ENCODE measurements around the gene SLC1A7.
A peak's percentile ranks its signal among the peaks of the same experiment; 100 is the strongest.

Gene SLC1A7

GRCh38 chr1:53133261-53134041 lies 9.0 kb downstream of the SLC1A7 start:
- DNase-seq, result no peak

- DNase-seq, result no peak
Measured at GRCh38 chr1:53132176-53132575, 10.3 kb downstream of the SLC1A7 start.

DNA sequence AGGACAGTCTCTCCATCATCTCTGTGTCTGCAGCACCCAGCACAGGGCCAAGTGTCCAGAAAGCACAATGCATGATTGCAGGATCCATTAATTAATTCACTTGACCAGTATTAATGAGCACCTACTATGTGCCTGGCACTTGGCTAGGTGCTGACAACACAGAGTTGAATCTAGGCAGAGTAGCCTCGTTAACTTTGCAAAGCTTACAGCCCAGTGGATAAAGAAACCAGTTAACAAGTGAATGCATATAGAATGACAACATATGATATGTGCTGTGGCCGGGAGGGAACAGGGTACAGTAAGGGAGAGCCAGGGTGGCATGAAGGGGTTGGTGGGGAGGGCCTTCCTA lies 10.9 kb downstream of the SLC1A7 start:
- no peak for DNase-seq

DNA sequence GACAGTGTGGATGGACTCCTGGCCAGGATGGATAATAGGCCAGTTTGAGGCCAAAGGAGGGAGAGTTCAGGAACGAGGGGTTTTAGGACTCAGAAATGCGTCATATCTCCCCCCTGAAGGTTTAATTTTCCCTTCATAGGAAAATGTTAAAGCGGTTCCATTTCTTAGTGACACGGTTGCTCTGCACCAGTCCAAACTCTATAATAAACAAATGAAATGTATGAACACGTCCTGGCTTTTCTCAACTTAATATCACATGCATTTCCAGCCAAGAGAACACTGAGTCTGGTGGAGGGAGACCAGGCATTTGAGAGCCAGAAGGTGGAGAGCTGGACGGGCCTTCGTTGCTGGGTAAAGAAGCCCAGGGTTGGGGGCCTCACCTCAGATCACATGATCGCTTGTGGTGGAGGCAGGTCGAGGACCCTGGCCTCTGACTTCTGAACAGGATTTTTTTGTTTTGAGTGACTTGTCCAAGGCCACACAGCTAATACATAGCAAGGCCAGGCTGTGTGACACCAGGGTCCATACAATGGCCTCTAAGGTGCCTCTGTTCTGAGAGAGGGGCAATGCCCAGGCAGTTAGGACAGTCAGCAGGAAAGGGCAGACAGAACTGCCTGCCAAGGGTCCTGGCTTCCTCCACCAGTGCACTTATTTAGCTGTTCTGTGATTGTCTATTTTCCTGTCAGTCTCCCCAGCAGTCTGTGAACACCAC lies 11.4 kb downstream of the SLC1A7 start:
- no peak for DNase-seq

- no peak for DNase-seq
Measured at GRCh38 chr1:53130598-53130877, 11.9 kb downstream of the SLC1A7 start.

DNA sequence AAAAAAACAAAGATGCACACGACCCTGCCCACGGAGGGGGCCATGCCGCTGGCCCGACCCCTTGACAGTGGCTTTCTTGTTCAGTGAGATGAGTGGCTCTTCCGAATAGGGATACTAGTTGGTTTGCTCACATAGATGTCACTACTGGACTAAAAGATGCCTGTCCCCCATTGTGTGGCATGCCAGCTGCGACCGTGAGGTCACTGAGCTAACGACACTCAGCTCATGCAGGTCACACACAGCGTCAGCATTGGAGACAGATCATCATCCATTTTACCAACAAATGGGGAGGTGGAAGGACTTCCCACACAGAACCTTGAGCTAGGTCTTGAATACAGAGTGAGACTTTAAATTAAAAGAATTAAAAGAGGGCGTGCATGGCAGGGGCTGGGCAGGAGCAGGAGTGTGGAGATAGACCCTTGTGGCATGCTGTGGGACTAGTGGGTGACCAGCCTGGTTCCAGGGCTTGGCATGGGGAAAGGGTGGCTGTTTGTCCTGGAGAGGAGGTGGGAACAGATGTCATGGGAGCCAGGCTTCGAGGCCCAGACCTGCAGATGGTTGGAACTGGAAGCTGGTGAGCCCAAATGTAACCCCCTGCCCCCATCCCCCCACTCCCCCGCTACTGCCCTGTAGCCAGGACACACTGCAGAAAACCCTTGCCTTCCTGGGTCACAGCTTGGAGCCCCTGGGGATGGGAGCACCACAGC lies 12.4 kb downstream of the SLC1A7 start:
- DNase-seq, result no peak

GRCh38 chr1:53128401-53128800 lies 14.0 kb downstream of the SLC1A7 start:
- no peak for DNase-seq

GRCh38 chr1:53127546-53127945 lies 14.9 kb downstream of the SLC1A7 start:
- DNase-seq, result no peak

- no peak for DNase-seq
Measured at GRCh38 chr1:53126495-53126894, 15.9 kb downstream of the SLC1A7 start.

- no peak for DNase-seq
Measured at GRCh38 chr1:53125623-53126360, 16.6 kb downstream of the SLC1A7 start.

GRCh38 chr1:53125122-53125521 lies 17.3 kb downstream of the SLC1A7 start:
- no peak for DNase-seq

DNA sequence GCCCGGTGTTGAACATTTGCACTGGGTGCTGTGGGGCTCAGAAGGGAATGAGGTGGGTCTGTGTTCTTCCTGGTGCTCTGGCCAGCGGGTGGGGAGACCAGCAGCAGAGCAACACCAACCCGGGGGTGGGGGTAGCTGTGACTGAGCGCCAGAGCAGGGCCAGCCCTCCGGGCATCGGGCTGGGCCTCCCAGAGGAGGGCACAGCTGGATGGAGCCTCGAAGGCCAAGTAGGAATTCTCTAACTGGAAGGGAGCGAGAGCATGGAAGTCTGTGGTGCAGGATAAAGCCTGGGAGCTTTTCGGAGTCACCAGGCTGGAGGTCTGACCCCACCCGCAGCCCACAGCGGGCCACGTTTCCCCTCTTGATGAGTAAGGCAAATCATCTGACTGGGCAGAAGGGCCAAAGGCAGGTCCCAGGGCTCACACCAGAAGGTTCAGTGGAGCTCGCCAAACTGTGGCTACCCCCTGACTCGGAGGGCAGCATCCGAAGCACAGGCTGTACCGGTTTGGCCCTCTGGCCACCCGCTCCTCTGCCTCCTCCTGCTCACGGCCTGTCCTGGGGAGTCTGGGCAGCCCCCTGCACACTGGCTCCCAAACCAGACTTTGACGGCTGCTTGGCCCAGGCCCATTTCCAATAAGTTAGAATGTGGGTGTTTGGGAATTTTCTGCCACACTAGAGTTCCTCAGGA lies 18.8 kb downstream of the SLC1A7 start:
- no peak for DNase-seq

DNA sequence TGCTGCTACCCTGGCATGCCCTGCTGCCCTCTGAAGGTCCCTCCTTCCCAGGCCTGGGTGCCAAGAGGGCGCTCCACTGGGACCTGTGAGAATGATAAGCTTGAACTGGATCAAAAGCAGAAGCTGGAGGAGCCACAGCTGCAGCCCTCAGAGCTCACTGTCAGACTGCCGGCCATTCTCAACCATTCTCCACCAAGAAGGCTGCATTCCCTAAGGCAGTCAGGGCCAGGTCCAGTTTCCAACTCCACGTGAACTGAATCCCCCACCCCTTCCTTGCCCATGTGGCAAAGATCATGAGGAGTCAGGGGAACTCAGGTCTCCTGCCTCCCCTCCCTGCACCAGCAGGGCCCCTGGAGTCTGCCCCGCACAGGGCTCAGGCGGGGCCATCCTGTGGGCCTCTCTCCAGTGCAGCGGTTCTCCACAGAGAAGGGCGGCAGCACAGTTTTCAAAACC lies 19.5 kb downstream of the SLC1A7 start:
- no peak for DNase-seq

DNA sequence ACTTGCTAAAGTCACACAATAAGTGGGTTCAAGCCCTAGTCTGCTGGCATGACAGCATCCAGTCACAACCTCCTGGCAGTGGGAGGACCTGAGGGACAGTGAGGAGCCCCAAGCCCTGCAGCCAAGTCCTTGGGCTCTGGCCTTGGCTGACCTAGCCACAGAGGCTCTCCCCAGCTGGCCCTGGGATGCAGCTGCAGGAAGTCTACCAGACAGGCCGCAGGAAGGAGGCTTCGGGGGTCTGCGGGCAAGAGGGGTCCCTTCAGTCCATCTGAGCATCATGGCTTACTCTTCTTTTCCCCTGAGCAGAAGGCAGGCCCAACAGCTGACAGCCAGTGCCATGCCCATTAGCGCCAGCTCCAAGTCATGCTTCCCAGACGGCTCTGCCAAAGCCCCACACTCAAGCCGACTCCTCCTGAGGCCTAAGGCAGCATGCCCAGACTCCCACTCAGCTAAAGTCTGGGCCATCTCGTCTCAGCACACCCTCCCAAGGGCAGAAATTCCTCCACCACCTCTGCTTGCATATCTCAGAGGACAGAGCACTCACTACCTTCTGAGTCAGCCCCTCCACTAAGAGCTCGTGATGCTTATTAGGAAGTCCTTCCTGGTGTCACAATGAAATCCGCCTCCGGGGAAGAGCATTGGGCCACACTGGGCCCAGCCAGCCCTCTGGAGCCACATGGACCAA lies 20.1 kb downstream of the SLC1A7 start:
- no peak for DNase-seq

DNA sequence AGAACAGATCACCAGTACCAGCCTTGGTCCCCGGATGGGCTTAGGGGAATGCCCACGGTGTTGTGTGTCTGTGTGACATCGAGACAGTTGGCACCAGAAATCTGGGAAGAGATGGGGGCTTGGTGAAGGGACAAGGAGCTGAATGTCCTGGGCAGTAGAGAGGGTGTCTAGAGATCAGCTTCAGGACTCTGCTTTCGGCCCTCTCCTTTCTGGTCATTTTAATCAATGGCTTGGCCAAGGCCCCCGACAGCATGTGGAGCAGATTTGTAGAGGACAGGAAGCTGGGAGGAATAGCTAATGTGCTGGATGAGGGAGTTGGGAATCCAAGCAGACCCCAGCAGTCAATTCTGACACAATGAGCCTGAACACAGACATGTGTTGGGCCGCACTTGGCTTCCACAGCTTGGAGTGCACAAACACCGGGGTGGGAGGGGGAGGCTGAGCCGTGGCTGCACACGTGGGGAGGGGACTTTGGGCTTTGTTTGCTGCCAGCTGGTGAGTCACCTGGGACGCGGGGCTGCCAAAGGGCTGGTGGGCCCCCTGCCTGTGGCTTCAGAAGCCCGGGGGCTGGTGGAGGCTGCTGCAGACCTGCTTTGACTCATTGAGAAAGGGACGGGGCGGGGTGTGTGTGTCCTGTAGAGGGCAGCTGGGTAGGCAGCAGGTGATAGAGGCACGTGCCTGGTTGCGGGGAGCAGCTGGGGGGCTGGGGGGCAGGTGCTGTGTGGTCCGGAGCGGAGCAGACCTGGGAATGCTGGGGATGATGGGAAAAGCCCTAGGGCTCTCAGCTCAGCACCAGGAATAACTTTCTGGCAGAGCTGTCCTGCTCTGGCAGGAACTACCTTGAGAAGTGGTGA lies 20.9 kb downstream of the SLC1A7 start:
- peak; percentile 57 for DNase-seq

- DNase-seq, result no peak
Measured at GRCh38 chr1:53120659-53121058, 21.8 kb downstream of the SLC1A7 start.

DNA sequence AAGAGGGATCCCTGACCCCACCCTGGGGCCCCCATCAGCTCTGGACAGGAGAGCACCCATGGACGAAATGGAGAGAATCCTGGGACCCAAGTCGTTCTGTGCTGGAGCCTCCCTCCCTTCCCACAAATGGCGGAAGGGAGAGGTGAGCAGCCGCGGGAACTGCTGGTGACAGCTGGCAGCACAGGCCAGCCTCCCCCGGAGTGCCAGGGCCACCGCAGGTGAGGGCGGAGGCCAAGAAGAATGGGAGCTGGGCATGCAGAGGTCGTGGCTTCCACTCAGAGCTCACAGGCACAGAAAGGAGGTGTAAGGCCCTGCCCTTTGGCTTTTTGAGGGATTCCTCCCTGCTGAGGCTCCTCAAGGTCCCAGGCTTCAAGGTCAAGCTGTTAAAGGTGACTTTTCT lies 24.6 kb downstream of the SLC1A7 start:
- no peak for DNase-seq

GRCh38 chr1:53116933-53117600 lies 25.4 kb downstream of the SLC1A7 start:
- DNase-seq, result no peak

DNA sequence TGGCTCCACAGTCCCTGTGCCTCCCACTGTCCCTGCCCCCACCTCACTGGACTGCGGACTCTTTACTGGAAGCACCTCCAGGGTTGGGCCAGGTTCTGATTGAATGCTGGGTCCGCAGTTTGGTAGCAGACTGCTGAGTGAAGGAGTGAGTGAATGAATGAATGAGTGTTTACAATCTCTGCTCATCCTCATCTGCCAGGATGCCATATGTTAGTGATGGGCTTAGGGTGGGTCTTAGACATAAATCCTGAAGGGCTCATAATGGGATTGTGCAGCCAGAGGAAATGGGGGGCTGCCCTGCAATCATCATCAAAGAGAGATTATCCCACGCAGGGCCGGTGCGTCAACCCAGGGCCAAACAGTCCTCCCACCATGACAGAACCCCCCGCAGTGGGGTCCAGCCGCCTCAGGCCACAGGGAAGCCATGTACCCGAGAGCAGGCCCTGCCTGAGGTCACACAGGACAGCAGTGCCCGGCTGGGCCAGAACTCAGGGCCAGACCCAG lies 26.1 kb downstream of the SLC1A7 start:
- no peak for DNase-seq

Measured in DMS 273 treated with DMSO at 0.1 percent for 48 hours (cell line).